Nephron (organoid): ENCODE results near the gene CYSLTR2.

Source experiments
- H3K27ac Mint-ChIP-seq, 3 experiments: 2 replicates each; pipeline ENCODE4 v1.8.0; 2020; ENCODE audit warnings: mixed read lengths in 3 of 3, mild to moderate bottlenecking in 2 of 3, moderate library complexity in 1 of 3
- H3K27me3 Mint-ChIP-seq: 2 replicates; pipeline ENCODE4 v1.8.0; 2021; ENCODE audit warnings: low read depth, mild to moderate bottlenecking, moderate library complexity, mixed read lengths
- H3K36me3 Mint-ChIP-seq: 2 replicates; pipeline ENCODE4 v1.8.0; 2020; ENCODE audit warnings: low read depth, mixed read lengths
- H3K4me1 Mint-ChIP-seq: 2 replicates; pipeline ENCODE4 v1.8.0; 2020; ENCODE audit warnings: mixed read lengths
- H3K4me3 Mint-ChIP-seq, 3 experiments: 2 replicates each; pipeline ENCODE4 v1.8.0; 2020; ENCODE audit warnings: mild to moderate bottlenecking in 3 of 3, mixed read lengths in 3 of 3, moderate library complexity in 2 of 3
- H3K9me3 Mint-ChIP-seq: 2 replicates; pipeline ENCODE4 v1.8.0; 2020; ENCODE audit warnings: mixed read lengths
- CTCF ChIP-seq, 3 experiments: fragments of 200-600 bp; sonication (generic); IDR thresholded peaks; one replicate each; pipeline ENCODE4 v1.5.0; 2021; ENCODE audit warnings: antibody characterized with exemption in 3 of 3; ENCODE audit not compliant: unreplicated experiment in 3 of 3

Gene CYSLTR2, protein sequence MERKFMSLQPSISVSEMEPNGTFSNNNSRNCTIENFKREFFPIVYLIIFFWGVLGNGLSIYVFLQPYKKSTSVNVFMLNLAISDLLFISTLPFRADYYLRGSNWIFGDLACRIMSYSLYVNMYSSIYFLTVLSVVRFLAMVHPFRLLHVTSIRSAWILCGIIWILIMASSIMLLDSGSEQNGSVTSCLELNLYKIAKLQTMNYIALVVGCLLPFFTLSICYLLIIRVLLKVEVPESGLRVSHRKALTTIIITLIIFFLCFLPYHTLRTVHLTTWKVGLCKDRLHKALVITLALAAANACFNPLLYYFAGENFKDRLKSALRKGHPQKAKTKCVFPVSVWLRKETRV

DNA sequence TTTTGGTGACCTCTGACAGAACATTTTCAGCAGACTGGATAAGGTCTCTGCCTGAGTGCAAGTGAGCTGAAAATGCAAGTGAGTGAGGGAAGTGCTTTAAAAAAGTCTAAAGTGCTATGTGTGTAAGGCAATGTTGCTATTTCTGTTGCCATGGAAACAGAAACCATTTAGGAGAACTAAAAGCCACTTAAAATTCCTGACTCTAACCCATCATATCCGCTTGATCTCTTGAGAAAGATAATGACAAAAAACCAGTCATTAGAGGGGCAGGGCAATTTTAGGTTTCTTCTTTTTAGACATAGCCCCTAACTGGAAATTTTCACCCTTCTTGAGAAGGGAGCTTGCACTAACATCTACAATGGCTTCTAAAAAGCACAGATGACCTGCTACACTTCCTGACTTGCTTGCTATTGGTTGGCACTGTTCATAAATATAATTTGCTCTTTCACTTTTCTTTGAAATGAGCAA lies at the start of gene CYSLTR2:
Gene CYSLTR2, plus strand, starts transcription at position 458 of the 468 bp plus-strand sequence. CDS start 52,889 bp downstream, outside the sequence.
- no peaks in the 10 kb centered on the region for H3K4me1 Mint-ChIP-seq
- H3K27ac Mint-ChIP-seq = peak within 1 kb of the TSS in 1 of 3 experiments; percentile 5
- no peaks in the 10 kb centered on the region for H3K36me3 Mint-ChIP-seq
- no peak within 1 kb of the TSS for H3K4me3 Mint-ChIP-seq
- no peaks in the 10 kb centered on the region for H3K27me3 Mint-ChIP-seq
- no peak for TF ChIP-seq CTCF (IDR thresholded peaks at IDR 0.05; ENCODE audit: unreplicated experiment in 3 of 3)
- peaks cover 3% of the 10 kb centered on the region for H3K9me3 Mint-ChIP-seq

GRCh38 chr13:48615049-48615448 lies 38.7 kb upstream of the CYSLTR2 start:
- peaks cover 20% of the 10 kb centered on the region for H3K9me3 Mint-ChIP-seq
- H3K36me3 Mint-ChIP-seq = no peaks in the 10 kb centered on the region
- no peaks in the 10 kb centered on the region for H3K27me3 Mint-ChIP-seq
- H3K27ac Mint-ChIP-seq = no peak overlapping the region
- no peak overlapping the region for H3K4me3 Mint-ChIP-seq
- TF ChIP-seq CTCF (IDR thresholded peaks at IDR 0.05; ENCODE audit: unreplicated experiment in 3 of 3) = no peak
- H3K4me1 Mint-ChIP-seq = no peaks in the 10 kb centered on the region

DNA sequence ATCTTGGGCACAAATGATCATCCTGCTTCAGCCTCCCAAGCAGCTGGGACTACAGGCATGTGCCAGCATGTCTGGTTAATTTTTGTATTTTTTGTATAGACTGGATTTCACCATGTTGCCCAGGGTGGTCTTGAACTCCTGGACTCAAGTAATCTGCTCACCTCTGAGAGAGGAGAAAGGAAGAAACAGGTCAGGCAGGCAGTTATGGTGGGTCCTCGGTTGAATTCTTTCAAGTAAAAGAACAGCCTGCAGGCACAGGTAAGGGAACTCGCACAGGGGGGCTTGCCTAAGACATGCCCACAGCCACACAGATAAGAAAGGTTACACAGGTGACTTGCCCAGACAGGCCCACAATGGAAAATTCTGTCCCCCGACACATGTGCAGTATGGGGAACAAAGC lies 34.8 kb upstream of the CYSLTR2 start:
- Mint-ChIP-seq H3K27me3 (no peaks in the 10 kb centered on the region), H3K27ac (no peak overlapping the region), H3K36me3 (no peaks in the 10 kb centered on the region), H3K4me3 (no peak overlapping the region), H3K4me1 (no peaks in the 10 kb centered on the region), H3K9me3 (peaks cover 21% of the 10 kb centered on the region)
- TF ChIP-seq CTCF (IDR thresholded peaks at IDR 0.05; ENCODE audit: unreplicated experiment in 3 of 3) = no peak

GRCh38 chr13:48621056-48621455 lies 32.7 kb upstream of the CYSLTR2 start:
- Mint-ChIP-seq H3K4me1 (peaks cover 5% of the 10 kb centered on the region), H3K27ac (no peak overlapping the region), H3K9me3 (peaks cover 17% of the 10 kb centered on the region), H3K36me3 (no peaks in the 10 kb centered on the region), H3K4me3 (no peak overlapping the region), H3K27me3 (no peaks in the 10 kb centered on the region)
- TF ChIP-seq CTCF (IDR thresholded peaks at IDR 0.05; ENCODE audit: unreplicated experiment in 3 of 3) = no peak

GRCh38 chr13:48624016-48624415 lies 29.7 kb upstream of the CYSLTR2 start:
- peaks cover 18% of the 10 kb centered on the region for H3K9me3 Mint-ChIP-seq
- H3K4me3 Mint-ChIP-seq = no peak overlapping the region
- no peaks in the 10 kb centered on the region for H3K36me3 Mint-ChIP-seq
- H3K4me1 Mint-ChIP-seq = peaks cover 6% of the 10 kb centered on the region
- H3K27me3 Mint-ChIP-seq = no peaks in the 10 kb centered on the region
- no peak for TF ChIP-seq CTCF (IDR thresholded peaks at IDR 0.05; ENCODE audit: unreplicated experiment in 3 of 3)
- no peak overlapping the region for H3K27ac Mint-ChIP-seq

GRCh38 chr13:48624858-48625257 lies 28.9 kb upstream of the CYSLTR2 start:
- no peak overlapping the region for H3K4me3 Mint-ChIP-seq
- H3K27ac Mint-ChIP-seq = peak overlapping the region; percentile 85 to 91 (median 88)
- H3K27me3 Mint-ChIP-seq = no peaks in the 10 kb centered on the region
- no peak for TF ChIP-seq CTCF (IDR thresholded peaks at IDR 0.05; ENCODE audit: unreplicated experiment in 3 of 3)
- H3K4me1 Mint-ChIP-seq = peaks cover 6% of the 10 kb centered on the region
- H3K9me3 Mint-ChIP-seq = peaks cover 21% of the 10 kb centered on the region
- no peaks in the 10 kb centered on the region for H3K36me3 Mint-ChIP-seq
